Stimulated activated memory B cell treated with anti-CD40 and anti-IgM and Interleukin-4, amounts not matched to agents 10 μg/mL and 1 μg/mL and 100 μg/mL, for 72 hours (primary cell): ENCODE results near the gene CRACDL.

Experiments
- ATAC-seq: fragments of 150-1000 bp; cut with Tn5 transposase; 2 replicates; pipeline ENCODE4 v1.10.0; 2021
- H3K27ac Mint-ChIP-seq: one replicate; pipeline ENCODE4 v1.8.0; 2022; ENCODE audit warnings: mild to moderate bottlenecking, mixed read lengths
- H3K27me3 Mint-ChIP-seq: one replicate; pipeline ENCODE4 v1.8.0; 2022; ENCODE audit warnings: mixed read lengths
- H3K36me3 Mint-ChIP-seq: one replicate; pipeline ENCODE4 v1.8.0; 2022; ENCODE audit warnings: mixed read lengths
- H3K4me1 Mint-ChIP-seq: one replicate; pipeline ENCODE4 v1.8.0; 2022; ENCODE audit warnings: mixed read lengths
- H3K4me3 Mint-ChIP-seq: one replicate; pipeline ENCODE4 v1.8.0; 2022; ENCODE audit warnings: mild to moderate bottlenecking, moderate library complexity, mixed read lengths
- H3K9me3 Mint-ChIP-seq: one replicate; pipeline ENCODE4 v1.8.0; 2022; ENCODE audit warnings: mixed read lengths

CRACDL gene

DNA sequence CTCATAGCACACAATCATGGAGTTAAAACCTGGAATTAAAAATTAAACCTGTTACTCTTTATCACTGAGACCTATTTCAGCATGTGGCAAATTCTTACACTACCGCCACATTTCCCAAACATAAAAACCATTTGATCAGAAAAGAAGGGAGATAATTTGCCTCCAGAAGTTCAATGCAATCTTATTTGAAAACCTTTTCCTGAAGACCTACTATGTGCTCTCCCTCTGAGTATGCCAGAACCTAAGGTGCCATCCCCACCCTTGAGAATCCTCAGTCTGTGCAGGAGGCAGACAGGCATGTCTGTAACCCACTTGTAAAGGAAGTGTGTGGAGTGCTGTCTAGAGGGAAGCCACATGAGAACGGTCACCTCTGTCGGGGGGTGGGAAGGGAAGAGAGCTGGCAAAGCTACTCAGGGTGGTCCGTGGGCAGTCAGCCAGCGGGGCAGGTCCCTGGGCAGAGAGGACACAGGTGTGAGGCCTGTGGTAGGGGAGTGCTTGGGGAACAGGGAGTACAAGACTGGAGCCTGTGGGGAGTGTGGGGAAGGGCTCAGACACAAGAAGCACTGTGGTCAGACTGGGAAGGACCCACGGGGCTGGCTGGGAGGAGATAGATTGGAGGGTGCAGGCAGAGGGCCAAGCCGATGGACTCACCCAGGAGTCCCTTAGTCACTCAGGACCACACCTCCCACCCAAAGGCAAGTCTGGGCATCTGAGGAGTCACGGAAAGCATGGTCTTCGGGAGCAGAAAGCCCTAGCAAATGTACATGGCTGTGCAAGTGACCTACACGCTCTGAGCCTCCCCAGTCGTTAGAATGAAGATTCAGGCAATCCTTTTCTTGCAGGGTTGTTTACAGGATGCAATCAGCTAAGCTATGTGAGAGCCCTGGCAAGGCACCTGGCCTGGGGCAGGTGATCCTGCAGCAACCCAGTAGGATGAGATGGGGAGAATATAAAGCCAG, 22.8 kb downstream of the CRACDL start:
- Mint-ChIP-seq H3K4me1 (peaks cover 31% of the 10 kb centered on the region), H3K27me3 (peaks cover 65% of the 10 kb centered on the region), H3K36me3 (no peaks in the 10 kb centered on the region), H3K27ac (no peak overlapping the region), H3K4me3 (no peak overlapping the region), H3K9me3 (no peaks in the 10 kb centered on the region)
- no peak for ATAC-seq

- H3K36me3 Mint-ChIP-seq: no peaks in the 10 kb centered on the region
- no peaks in the 10 kb centered on the region for H3K9me3 Mint-ChIP-seq
- H3K27ac Mint-ChIP-seq: no peak overlapping the region
- no peak overlapping the region for H3K4me3 Mint-ChIP-seq
- peaks cover 31% of the 10 kb centered on the region for H3K4me1 Mint-ChIP-seq
- ATAC-seq: no peak
- peaks cover 74% of the 10 kb centered on the region for H3K27me3 Mint-ChIP-seq
Measured at GRCh38 chr2:98912221-98912851, 23.7 kb downstream of the CRACDL start.

DNA sequence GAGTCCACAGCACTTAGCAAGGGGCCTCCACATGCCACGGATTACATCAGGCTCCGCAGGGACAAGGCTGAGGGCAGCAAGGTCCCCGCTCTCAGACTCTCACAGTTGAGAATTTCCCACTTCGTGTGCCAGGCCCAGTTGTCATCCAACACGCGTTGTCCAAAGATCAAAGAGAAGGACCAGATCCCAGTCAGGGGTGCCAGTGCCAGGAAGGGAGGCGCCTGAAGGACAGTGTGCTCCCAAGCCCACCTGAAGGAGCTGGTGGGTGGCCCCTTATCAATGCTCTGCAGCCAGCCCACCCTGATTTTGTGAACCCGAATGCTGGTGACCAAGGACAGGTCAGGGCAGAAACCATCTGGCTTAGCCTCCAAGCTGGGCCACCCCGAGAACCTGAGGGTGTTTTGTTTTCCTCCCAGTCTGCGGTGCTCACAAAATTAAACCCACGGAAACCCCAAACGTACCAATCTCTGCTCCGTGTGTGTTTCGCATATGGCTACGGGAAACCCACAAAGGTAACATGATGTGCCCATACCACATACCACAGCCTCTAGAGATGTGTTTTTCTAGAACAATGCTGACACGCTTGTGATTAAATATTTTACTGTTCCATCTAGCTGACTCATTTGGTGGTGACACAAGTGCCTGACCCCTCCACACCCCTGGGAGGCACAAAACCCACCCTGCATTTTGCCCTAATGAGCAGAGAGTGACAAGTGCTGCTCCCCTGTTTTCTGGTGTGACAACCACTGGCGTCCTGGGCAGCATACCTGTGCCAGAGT, 24.5 kb downstream of the CRACDL start:
- Mint-ChIP-seq H3K9me3 (no peaks in the 10 kb centered on the region), H3K27ac (no peak overlapping the region), H3K36me3 (no peaks in the 10 kb centered on the region), H3K4me3 (no peak overlapping the region), H3K4me1 (peaks cover 31% of the 10 kb centered on the region), H3K27me3 (peaks cover 71% of the 10 kb centered on the region)
- ATAC-seq: peak; percentile 25

- no peak overlapping the region for H3K27ac Mint-ChIP-seq
- H3K4me3 Mint-ChIP-seq: no peak overlapping the region
- no peak for ATAC-seq
- H3K36me3 Mint-ChIP-seq: no peaks in the 10 kb centered on the region
- no peaks in the 10 kb centered on the region for H3K9me3 Mint-ChIP-seq
- peaks cover 70% of the 10 kb centered on the region for H3K27me3 Mint-ChIP-seq
- peaks cover 31% of the 10 kb centered on the region for H3K4me1 Mint-ChIP-seq
Measured at GRCh38 chr2:98911126-98911375, 25.0 kb downstream of the CRACDL start.

- H3K4me3 Mint-ChIP-seq: no peak overlapping the region
Measured at GRCh38 chr2:98910349-98911125, 25.5 kb downstream of the CRACDL start.

DNA sequence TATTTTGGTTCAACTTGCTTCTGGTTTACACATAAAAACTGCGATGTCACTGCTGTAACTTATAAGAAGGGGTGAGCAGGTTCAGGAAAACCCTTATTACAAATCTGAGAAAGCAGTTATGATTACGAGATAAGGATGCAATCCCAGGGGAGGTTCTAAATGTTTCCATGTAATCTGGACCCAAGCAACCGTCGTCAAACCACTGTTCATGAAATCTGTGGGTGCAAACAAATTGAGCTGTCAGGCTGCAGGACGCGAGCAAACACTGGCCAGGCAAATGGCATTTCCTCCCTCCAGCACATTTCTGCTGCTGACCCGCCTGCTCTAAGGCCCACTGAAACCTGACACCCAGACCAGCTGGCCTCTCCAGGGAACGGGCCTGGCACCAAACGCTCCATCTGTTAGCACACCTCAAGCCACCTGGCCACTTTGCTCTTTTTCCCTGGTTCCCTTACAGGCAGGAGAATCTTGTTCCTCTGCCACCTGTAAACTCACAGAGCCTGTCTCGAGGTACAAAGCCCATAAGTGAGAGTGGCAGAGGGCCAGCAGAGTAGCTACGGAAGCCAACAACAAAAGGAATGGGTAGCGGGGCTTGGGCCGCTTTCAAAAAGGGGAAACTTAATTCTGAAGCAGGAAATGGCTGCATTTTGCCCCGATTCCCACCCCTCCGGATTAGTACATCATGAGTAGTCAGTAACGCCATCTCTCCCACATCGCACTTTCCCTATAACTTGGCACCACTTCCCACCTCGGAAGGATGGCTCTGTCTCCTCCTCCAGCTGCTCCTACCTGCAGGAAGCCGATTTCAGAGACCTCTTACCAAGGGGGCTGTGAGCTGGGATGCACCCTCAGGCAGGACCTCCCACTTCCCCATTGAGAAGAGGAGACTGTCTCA, 26.5 kb downstream of the CRACDL start:
- ATAC-seq: peak; percentile 62
- Mint-ChIP-seq H3K9me3 (no peaks in the 10 kb centered on the region), H3K4me1 (peaks cover 31% of the 10 kb centered on the region), H3K4me3 (peak overlapping the region; percentile 35), H3K36me3 (no peaks in the 10 kb centered on the region), H3K27me3 (peaks cover 61% of the 10 kb centered on the region), H3K27ac (peak overlapping the region; percentile 17)

More at GRCh38 chr2:98910349-98911125, 25.5 kb downstream of the CRACDL start:
- Mint-ChIP-seq H3K9me3 (no peaks in the 10 kb centered on the region), H3K27me3 (peaks cover 70% of the 10 kb centered on the region), H3K4me1 (peaks cover 31% of the 10 kb centered on the region), H3K27ac (no peak overlapping the region), H3K36me3 (no peaks in the 10 kb centered on the region)
- no peak for ATAC-seq

- H3K36me3 Mint-ChIP-seq: no peaks in the 10 kb centered on the region
- H3K27ac Mint-ChIP-seq: peak overlapping the region; percentile 17
- ATAC-seq: peak; percentile 65
- peaks cover 31% of the 10 kb centered on the region for H3K4me1 Mint-ChIP-seq
- no peaks in the 10 kb centered on the region for H3K9me3 Mint-ChIP-seq
- H3K4me3 Mint-ChIP-seq: no peak overlapping the region
- H3K27me3 Mint-ChIP-seq: peaks cover 55% of the 10 kb centered on the region
Measured at GRCh38 chr2:98908931-98909316, 27.1 kb downstream of the CRACDL start.

- Mint-ChIP-seq H3K4me1 (peaks cover 31% of the 10 kb centered on the region), H3K4me3 (no peak overlapping the region), H3K36me3 (no peaks in the 10 kb centered on the region), H3K9me3 (no peaks in the 10 kb centered on the region), H3K27me3 (peaks cover 48% of the 10 kb centered on the region), H3K27ac (peak overlapping the region; percentile 17)
- no peak for ATAC-seq
Measured at GRCh38 chr2:98907966-98908905, 27.8 kb downstream of the CRACDL start.

DNA sequence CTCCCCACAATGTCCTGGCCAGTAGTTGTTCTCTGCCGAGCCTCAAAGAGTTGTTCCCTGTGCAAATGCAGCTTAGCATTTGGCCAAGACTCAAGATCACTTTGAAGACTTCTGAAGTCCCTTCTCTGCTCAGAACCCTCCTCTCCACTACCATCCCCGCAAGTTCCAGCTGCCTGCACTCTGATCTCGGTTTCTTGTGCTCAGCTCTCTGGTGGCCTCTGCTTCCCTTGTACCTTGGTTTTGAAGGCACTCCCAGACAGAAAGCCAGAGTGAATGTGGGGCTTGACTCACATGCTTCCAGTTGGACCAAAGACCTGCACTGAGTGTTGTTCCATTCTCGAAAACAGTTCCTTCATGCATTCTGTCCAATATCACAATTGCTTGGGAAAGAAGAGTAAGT, 28.6 kb downstream of the CRACDL start:
- H3K4me1 Mint-ChIP-seq: peaks cover 31% of the 10 kb centered on the region
- H3K9me3 Mint-ChIP-seq: no peaks in the 10 kb centered on the region
- ATAC-seq: no peak
- no peak overlapping the region for H3K4me3 Mint-ChIP-seq
- peaks cover 40% of the 10 kb centered on the region for H3K27me3 Mint-ChIP-seq
- H3K27ac Mint-ChIP-seq: no peak overlapping the region
- no peaks in the 10 kb centered on the region for H3K36me3 Mint-ChIP-seq

DNA sequence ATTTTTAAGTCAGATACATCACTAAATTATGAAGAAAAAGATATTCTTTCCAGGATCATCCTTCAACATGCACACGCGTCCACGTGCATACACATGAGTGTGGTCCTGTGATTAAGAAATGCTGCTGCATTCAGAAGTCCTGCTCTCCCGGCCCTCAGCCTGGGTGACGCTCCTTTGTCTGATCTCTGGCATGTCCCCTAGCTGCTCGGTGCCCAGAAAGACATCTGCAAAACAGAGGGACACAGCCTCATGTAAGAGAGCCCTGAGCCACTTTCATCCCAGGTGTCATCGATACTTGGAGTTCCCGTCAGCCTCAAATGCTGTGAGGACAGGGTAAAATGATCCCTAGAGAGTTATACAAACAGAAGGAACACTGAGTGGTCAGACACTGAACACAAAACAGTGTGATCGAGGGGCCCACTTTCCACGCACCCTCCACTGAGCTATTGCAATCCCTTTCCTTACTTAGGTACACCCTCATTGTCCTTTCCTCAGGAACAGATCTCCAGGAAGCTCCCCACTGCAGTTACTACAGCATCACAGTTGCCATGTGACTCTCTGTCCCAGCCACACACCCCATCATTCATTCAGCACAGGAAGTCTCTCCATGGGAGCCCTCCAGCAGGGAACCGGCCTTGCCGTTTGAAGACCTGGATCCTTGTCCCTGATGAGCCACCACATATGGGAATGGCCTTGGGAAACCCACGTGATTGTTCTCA, 32.1 kb downstream of the CRACDL start:
- Mint-ChIP-seq H3K4me3 (no peak overlapping the region), H3K4me1 (peaks cover 8% of the 10 kb centered on the region), H3K36me3 (no peaks in the 10 kb centered on the region), H3K9me3 (peaks cover 3% of the 10 kb centered on the region), H3K27ac (no peak overlapping the region), H3K27me3 (peaks cover 35% of the 10 kb centered on the region)
- no peak for ATAC-seq

DNA sequence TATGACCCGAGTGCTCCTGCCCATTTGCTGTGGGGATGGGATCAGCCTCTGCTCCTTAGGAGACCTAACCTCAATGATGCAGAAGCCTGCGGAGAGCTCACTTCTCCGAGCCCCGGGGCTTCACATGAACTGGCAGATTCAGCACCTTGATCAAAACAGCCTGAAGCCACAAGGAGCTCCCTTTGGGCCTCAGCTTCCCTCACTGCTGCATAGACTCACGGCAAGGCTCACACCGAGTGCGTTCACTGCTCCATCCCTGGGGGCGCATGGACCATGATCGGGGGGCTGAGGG, 33.0 kb downstream of the CRACDL start:
- Mint-ChIP-seq H3K36me3 (no peaks in the 10 kb centered on the region), H3K27me3 (peaks cover 35% of the 10 kb centered on the region), H3K27ac (no peak overlapping the region), H3K4me3 (no peak overlapping the region), H3K4me1 (no peaks in the 10 kb centered on the region), H3K9me3 (peaks cover 3% of the 10 kb centered on the region)
- no peak for ATAC-seq

- peak; percentile 34 for ATAC-seq
- H3K9me3 Mint-ChIP-seq: peaks cover 3% of the 10 kb centered on the region
- no peak overlapping the region for H3K4me3 Mint-ChIP-seq
- H3K36me3 Mint-ChIP-seq: no peaks in the 10 kb centered on the region
- H3K4me1 Mint-ChIP-seq: no peaks in the 10 kb centered on the region
- H3K27ac Mint-ChIP-seq: no peak overlapping the region
- H3K27me3 Mint-ChIP-seq: peaks cover 33% of the 10 kb centered on the region
Measured at GRCh38 chr2:98902209-98903063, 33.6 kb downstream of the CRACDL start.
